HG02642 (cell line): ENCODE measurements around the gene PCDH1.

Experiments used
- ATAC-seq: cut with Tn5 transposase; IDR thresholded peaks from one replicate; pipeline ENCODE4 v1.9.1; 2021; ENCODE audit warnings: mild to moderate bottlenecking; ENCODE audit not compliant: unreplicated experiment, poor library complexity

PCDH1 gene

GRCh38 chr5:141875022-141875740 lies 3.0 kb downstream of the PCDH1 start:
- no peak for ATAC-seq

- ATAC-seq: no peak
Measured at GRCh38 chr5:141874262-141874964, 3.8 kb downstream of the PCDH1 start.

GRCh38 chr5:141873933-141874261 lies 4.3 kb downstream of the PCDH1 start:
- no peak for ATAC-seq

GRCh38 chr5:141872496-141873356 lies 5.5 kb downstream of the PCDH1 start:
- ATAC-seq: no peak

- no peak for ATAC-seq
Measured at GRCh38 chr5:141871870-141872269, 6.3 kb downstream of the PCDH1 start.

GRCh38 chr5:141870871-141871270 lies 7.3 kb downstream of the PCDH1 start:
- ATAC-seq: no peak

- no peak for ATAC-seq
Measured at GRCh38 chr5:141870228-141870627, 8.0 kb downstream of the PCDH1 start.

- no peak for ATAC-seq
Measured at GRCh38 chr5:141869514-141869913, 8.7 kb downstream of the PCDH1 start.

GRCh38 chr5:141869040-141869439 lies 9.2 kb downstream of the PCDH1 start:
- no peak for ATAC-seq

GRCh38 chr5:141868541-141868940 lies 9.7 kb downstream of the PCDH1 start:
- no peak for ATAC-seq

- ATAC-seq: no peak
Measured at GRCh38 chr5:141867651-141868050, 10.6 kb downstream of the PCDH1 start.

GRCh38 chr5:141867139-141867538 lies 11.1 kb downstream of the PCDH1 start:
- ATAC-seq: no peak

GRCh38 chr5:141866096-141866495 lies 12.1 kb downstream of the PCDH1 start:
- ATAC-seq: no peak

GRCh38 chr5:141865406-141865805 lies 12.8 kb downstream of the PCDH1 start:
- no peak for ATAC-seq

GRCh38 chr5:141864371-141865370 lies 13.5 kb downstream of the PCDH1 start:
- ATAC-seq: no peak

GRCh38 chr5:141863569-141864178 lies 14.5 kb downstream of the PCDH1 start:
- no peak for ATAC-seq

GRCh38 chr5:141862936-141863543 lies 15.2 kb downstream of the PCDH1 start:
- ATAC-seq: no peak

- ATAC-seq: no peak
Measured at GRCh38 chr5:141861194-141861593, 17.0 kb downstream of the PCDH1 start.

- no peak for ATAC-seq
Measured at GRCh38 chr5:141858079-141858765, 20.0 kb downstream of the PCDH1 start.
